Fibroblast of pulmonary artery (primary cell): Measurements from ENCODE around the gene ASNSD1.
A peak's percentile ranks its signal among the peaks of the same experiment; 100 is the strongest.
"Not testable (repeated sequence)": the region's sequence is repeated elsewhere in the genome, so short reads cannot be mapped to it uniquely, and the experiment has no call there.

Experiments
- DNase-seq: peaks from one replicate; pipeline ENCODE4 v3.0.0-alpha.2; 2010; ENCODE audit warnings: low read depth
- H3K4me3 ChIP-seq: replicated peaks from 2 replicates; pipeline ENCODE4 v1.5.1; 2011; ENCODE audit warnings: low read depth, mild to moderate bottlenecking, control low read depth, low read length, moderate library complexity
- CTCF ChIP-seq: IDR thresholded peaks from 2 replicates; pipeline ENCODE4 v1.5.1; 2011; ENCODE audit warnings: mild to moderate bottlenecking, control low read depth, low read length, inconsistent platforms; ENCODE audit errors: missing control alignments

Gene ASNSD1

DNA sequence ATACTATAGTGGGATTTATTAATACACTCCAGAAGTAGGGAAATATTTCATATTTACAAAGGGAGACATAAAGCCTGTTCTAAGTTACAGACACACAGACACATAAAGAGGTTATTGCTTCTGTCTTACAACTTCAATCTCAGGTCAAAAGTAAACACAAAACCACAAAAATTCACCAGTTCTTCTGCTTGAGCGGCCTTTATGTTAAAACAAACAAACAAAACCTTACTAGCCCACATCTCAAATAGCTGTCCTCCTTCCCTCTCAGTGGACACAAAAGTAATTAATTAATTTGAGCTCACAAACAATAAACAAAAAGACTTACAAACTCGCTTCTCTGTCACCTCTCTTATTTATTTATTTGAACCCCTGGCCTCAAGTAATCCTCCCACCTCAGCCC, 1.5 kb upstream of the ASNSD1 start:
- no peak for TF ChIP-seq CTCF
- H3K4me3 ChIP-seq: no peak overlapping the region
- DNase-seq: no peak

DNA sequence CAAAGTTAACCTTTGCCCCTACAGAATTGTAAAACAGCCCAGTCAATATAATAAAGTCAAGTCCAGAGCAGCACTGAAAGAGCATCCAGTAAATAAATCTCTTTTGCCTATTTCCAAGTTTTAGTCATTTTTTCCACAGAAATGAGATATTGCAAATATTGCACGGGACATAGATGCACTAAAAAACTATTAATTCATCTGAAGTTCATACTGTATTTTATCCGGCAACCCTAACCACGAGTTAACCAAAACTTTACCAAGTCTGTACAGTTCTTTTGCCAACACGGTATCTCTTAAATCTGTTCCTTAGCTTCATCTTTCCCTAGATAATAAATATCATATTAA, 484 bp upstream of the ASNSD1 start:
- TF ChIP-seq CTCF: no peak
- no peak for DNase-seq
- no peak overlapping the region for H3K4me3 ChIP-seq

GRCh38 chr2:189661957-189662321, 680 bp downstream of the ASNSD1 start:
- peak overlapping the region; percentile 98 for H3K4me3 ChIP-seq
- DNase-seq: no peak
- TF ChIP-seq CTCF: no peak

GRCh38 chr2:189662669-189663226, 1.5 kb downstream of the ASNSD1 start:
- H3K4me3 ChIP-seq: peak overlapping the region; percentile 98
- no peak for TF ChIP-seq CTCF
- DNase-seq: no peak

DNA sequence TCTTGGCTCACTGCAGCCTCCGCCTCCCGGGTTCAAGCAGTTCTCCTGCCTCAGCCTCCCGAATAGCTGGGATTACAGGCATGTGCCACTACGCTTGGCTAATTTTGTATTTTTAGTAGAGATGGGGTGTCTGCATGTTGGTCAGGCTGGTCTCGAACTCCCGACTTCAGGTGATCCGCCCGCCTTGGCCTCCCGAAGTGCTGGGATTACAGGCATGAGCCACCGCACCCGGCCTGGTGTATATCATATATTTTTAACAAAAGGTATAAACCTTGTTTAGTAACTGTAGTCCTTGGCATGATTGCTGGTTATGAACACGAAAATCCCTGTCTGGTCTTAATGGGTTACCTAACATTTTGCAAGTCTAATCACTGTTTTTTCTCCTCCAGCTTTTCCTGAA, 2.1 kb downstream of the ASNSD1 start:
- not testable (repeated sequence) for H3K4me3 ChIP-seq, DNase-seq

- no peak for TF ChIP-seq CTCF
- H3K4me3 ChIP-seq: no peak overlapping the region
- DNase-seq: no peak
These were observed 8.7 kb downstream of the ASNSD1 start for GRCh38 chr2:189669913-189670312.

- no peak for DNase-seq
- H3K4me3 ChIP-seq: peak overlapping the region; percentile 47
- no peak for TF ChIP-seq CTCF
These were observed 12.6 kb downstream of the ASNSD1 start for GRCh38 chr2:189673661-189674373.
